Measurements from ENCODE around the gene PCED1B. TPM values are rescaled to one million over a fixed set of nuclear protein-coding genes. Genes with fewer than 3 reads are reported as not detected.

The PCED1B gene
- total RNA-seq, 2 donors from 2014 or later, result 2.5 to 7.0 TPM

DNA sequence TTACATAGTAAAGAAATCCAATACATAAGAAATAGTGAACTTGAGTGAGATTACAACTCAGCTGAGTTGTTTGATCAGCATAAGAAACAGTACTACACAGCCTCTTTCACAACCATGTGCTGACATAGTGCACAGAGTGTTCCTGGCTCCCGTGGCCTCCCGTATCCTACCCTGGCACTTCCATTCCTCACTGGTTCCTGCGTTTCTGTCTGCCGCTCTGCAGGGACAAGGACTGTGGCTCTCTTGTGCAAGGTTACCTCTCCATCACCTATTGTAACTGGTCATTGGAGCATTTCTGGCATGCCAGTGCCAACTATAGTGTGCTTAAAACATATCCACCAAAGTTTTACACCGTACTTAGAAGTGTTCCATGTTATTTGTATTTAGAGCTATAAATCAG is 46.3 kb upstream of the PCED1B start:
- Mint-ChIP-seq H3K9me3 (no peaks in the 10 kb centered on the region), H3K4me3 (no peak overlapping the region), H3K27me3 (ENCODE audit: insufficient read depth) (peaks cover 4% of the 10 kb centered on the region), H3K4me1 (peaks cover 27% of the 10 kb centered on the region), H3K27ac (no peak overlapping the region), H3K36me3 (ENCODE audit: low read depth) (no peaks in the 10 kb centered on the region)
- H3K27me3 ChIP-seq (ENCODE audit: control insufficient read depth, insufficient read depth, low read length, poor library complexity, severe bottlenecking), result no peaks in the 10 kb centered on the region
- H3K4me3 ChIP-seq (ENCODE audit: low read length), result no peak overlapping the region
- no peaks in the 10 kb centered on the region for H3K4me1 ChIP-seq (ENCODE audit: control insufficient read depth, insufficient read depth, low read length)
- no peak overlapping the region for H3K27ac ChIP-seq (ENCODE audit: low read depth, low read length)
- TF ChIP-seq, protein P1, sequence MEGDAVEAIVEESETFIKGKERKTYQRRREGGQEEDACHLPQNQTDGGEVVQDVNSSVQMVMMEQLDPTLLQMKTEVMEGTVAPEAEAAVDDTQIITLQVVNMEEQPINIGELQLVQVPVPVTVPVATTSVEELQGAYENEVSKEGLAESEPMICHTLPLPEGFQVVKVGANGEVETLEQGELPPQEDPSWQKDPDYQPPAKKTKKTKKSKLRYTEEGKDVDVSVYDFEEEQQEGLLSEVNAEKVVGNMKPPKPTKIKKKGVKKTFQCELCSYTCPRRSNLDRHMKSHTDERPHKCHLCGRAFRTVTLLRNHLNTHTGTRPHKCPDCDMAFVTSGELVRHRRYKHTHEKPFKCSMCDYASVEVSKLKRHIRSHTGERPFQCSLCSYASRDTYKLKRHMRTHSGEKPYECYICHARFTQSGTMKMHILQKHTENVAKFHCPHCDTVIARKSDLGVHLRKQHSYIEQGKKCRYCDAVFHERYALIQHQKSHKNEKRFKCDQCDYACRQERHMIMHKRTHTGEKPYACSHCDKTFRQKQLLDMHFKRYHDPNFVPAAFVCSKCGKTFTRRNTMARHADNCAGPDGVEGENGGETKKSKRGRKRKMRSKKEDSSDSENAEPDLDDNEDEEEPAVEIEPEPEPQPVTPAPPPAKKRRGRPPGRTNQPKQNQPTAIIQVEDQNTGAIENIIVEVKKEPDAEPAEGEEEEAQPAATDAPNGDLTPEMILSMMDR (conservative IDR thresholded peaks at IDR 0.05), result no peak
- no peak for DNase-seq
- H3K9ac ChIP-seq (ENCODE audit: extremely low read depth, low read length, poor library complexity, severe bottlenecking), result no peak overlapping the region
- WGBS, 2 experiments (ENCODE audit: insufficient coverage in 1 of 2, insufficient read length in 1 of 2), result 74 to 75% methylated on average over 4 to 5 of the region's 5 CpGs
- H3K9me3 ChIP-seq (ENCODE audit: control insufficient read depth, low read length), result no peaks in the 10 kb centered on the region
- no peaks in the 10 kb centered on the region for H3K36me3 ChIP-seq (ENCODE audit: control insufficient read depth, insufficient read depth, low read length)

DNA sequence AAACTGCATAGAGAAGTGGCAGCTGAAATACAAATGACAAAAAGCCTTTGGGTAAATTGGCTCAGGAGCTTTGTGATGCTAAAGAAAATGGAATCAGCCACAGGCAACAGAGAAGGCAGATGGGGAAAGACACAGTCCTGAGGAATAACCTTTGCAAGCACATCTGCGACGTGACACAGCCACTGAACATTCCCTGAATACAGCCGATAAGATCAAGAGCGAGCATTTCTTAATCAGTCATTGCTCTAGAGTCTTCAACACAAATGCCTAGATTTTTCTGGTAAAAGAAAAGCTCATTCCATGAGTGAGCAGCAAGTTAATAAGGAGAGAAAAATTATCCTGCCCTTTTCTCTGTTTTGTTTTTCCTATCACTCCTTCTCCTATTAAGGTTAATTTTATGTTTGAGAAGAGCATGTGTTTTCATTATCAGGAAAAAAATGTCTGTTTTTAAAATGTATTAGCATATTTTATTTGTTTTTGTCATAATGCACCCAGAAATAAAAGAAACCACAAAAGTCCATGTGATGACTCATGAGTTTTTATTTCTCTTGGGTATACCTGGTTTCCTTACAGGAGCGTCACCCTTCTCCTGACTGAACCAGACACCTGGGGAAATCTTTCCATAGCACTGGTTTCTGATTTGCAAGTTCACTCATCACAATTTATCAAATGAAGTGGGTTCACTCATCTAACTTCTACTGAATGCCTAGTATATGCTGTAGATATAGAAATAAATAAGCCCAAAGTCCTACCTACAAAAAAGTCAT is 45.4 kb upstream of the PCED1B start:
- no peaks in the 10 kb centered on the region for H3K36me3 Mint-ChIP-seq (ENCODE audit: low read depth)

GRCh38 chr12:47034661-47035060 is 44.8 kb upstream of the PCED1B start:
- Histone ChIP-seq H3K4me3 (ENCODE audit: low read length) (no peak overlapping the region), H3K9me3 (ENCODE audit: control insufficient read depth, low read length) (no peaks in the 10 kb centered on the region), H3K9ac (ENCODE audit: extremely low read depth, low read length, poor library complexity, severe bottlenecking) (no peak overlapping the region), H3K27ac (ENCODE audit: low read depth, low read length) (no peak overlapping the region), H3K4me1 (ENCODE audit: control insufficient read depth, insufficient read depth, low read length) (no peaks in the 10 kb centered on the region), H3K27me3 (ENCODE audit: control insufficient read depth, insufficient read depth, low read length, poor library complexity, severe bottlenecking) (no peaks in the 10 kb centered on the region), H3K36me3 (ENCODE audit: control insufficient read depth, insufficient read depth, low read length) (no peaks in the 10 kb centered on the region)
- no peak for DNase-seq
- Mint-ChIP-seq H3K27ac (no peak overlapping the region), H3K4me1 (peaks cover 35% of the 10 kb centered on the region), H3K9me3 (no peaks in the 10 kb centered on the region), H3K4me3 (no peak overlapping the region), H3K36me3 (ENCODE audit: low read depth) (no peaks in the 10 kb centered on the region), H3K27me3 (ENCODE audit: insufficient read depth) (no peaks in the 10 kb centered on the region)
- TF ChIP-seq, protein P1 (conservative IDR thresholded peaks at IDR 0.05), result no peak
- 90 to 100% methylated on average over 1 to 2 of the region's 2 CpGs for WGBS, 2 experiments (ENCODE audit: insufficient coverage in 1 of 2, insufficient read length in 1 of 2)

More for the DNA sequence above, 45.4 kb upstream of the PCED1B start:
- Histone ChIP-seq H3K27me3 (ENCODE audit: control insufficient read depth, insufficient read depth, low read length, poor library complexity, severe bottlenecking) (no peaks in the 10 kb centered on the region), H3K9me3 (ENCODE audit: control insufficient read depth, low read length) (no peaks in the 10 kb centered on the region), H3K27ac (ENCODE audit: low read depth, low read length) (no peak overlapping the region), H3K4me3 (ENCODE audit: low read length) (no peak overlapping the region), H3K9ac (ENCODE audit: extremely low read depth, low read length, poor library complexity, severe bottlenecking) (no peak overlapping the region), H3K36me3 (ENCODE audit: control insufficient read depth, insufficient read depth, low read length) (no peaks in the 10 kb centered on the region), H3K4me1 (ENCODE audit: control insufficient read depth, insufficient read depth, low read length) (no peaks in the 10 kb centered on the region)
- Mint-ChIP-seq H3K27me3 (ENCODE audit: insufficient read depth) (peaks cover 4% of the 10 kb centered on the region), H3K4me1 (peaks cover 32% of the 10 kb centered on the region), H3K9me3 (no peaks in the 10 kb centered on the region), H3K4me3 (no peak overlapping the region), H3K27ac (no peak overlapping the region)
- WGBS, 2 experiments (ENCODE audit: insufficient coverage in 1 of 2, insufficient read length in 1 of 2), result 89 to 91% methylated on average over 5 of the region's 5 CpGs
- TF ChIP-seq, protein P1 (conservative IDR thresholded peaks at IDR 0.05), result no peak
- no peak for DNase-seq

Data from endodermal cell (in vitro differentiated cells).